Measurements from ENCODE around the gene SYNE4. TPM values are rescaled to one million over a fixed set of nuclear protein-coding genes. Genes with fewer than 3 reads are reported as not detected.
A peak's percentile ranks its signal among the peaks of the same experiment; 100 is the strongest.

The SYNE4 gene
- total RNA-seq, 1 experiment from 2014 or later = 0.14 TPM

- Mint-ChIP-seq H3K4me1 (ENCODE audit: insufficient read depth, unreplicated experiment) (peaks cover 10% of the 10 kb centered on the region), H3K9me3 (ENCODE audit: unreplicated experiment) (no peaks in the 10 kb centered on the region), H3K4me3 (ENCODE audit: unreplicated experiment) (no peak overlapping the region), H3K27ac (ENCODE audit: low read depth, unreplicated experiment) (no peak overlapping the region), H3K27me3 (ENCODE audit: insufficient read depth, unreplicated experiment) (no peaks in the 10 kb centered on the region), H3K36me3 (ENCODE audit: insufficient read depth, unreplicated experiment) (peaks cover 1% of the 10 kb centered on the region)
- no peak for DNase-seq (ENCODE audit: unreplicated experiment)
- ChIA-PET CTCF (no interaction called here), POLR2A (no interaction called here)
- TF ChIP-seq CTCF (IDR thresholded peaks at IDR 0.05; ENCODE audit: unreplicated experiment) = no peak
- BruUV-seq (replicated peaks) = no TSS peak
- intact Hi-C loops (cut with micrococcal nuclease) = no loop called here
Measured at GRCh38 chr19:36006955-36007354, 1.7 kb downstream of the SYNE4 start.

- no peaks in the 10 kb centered on the region for H3K9me3 Mint-ChIP-seq (ENCODE audit: unreplicated experiment)
- TF ChIP-seq CTCF (IDR thresholded peaks at IDR 0.05; ENCODE audit: unreplicated experiment) = no peak
- H3K27me3 Mint-ChIP-seq (ENCODE audit: insufficient read depth, unreplicated experiment) = no peaks in the 10 kb centered on the region
- H3K4me3 Mint-ChIP-seq (ENCODE audit: unreplicated experiment) = no peak overlapping the region
- intact Hi-C loops (cut with micrococcal nuclease) = no loop called here
- H3K4me1 Mint-ChIP-seq (ENCODE audit: insufficient read depth, unreplicated experiment) = peaks cover 6% of the 10 kb centered on the region
- no TSS peak for BruUV-seq (replicated peaks)
- no peak overlapping the region for H3K27ac Mint-ChIP-seq (ENCODE audit: low read depth, unreplicated experiment)
- CTCF ChIA-PET = interaction anchor here (0.6 to 0.7 kb wide), 2 partner anchors 10 to 60 kb away, joined by 3 to 4 read pairs; no protein-coding TSS in a partner anchor
- peaks cover 21% of the 10 kb centered on the region for H3K36me3 Mint-ChIP-seq (ENCODE audit: insufficient read depth, unreplicated experiment)
- POLR2A ChIA-PET = interaction anchor here (0.6 to 1.5 kb wide), 2 partner anchors 11 to 390 kb away, joined by 3 to 5 read pairs; partner anchors contain the start of genes ALKBH6 and HAUS5
- DNase-seq (ENCODE audit: unreplicated experiment) = no peak
Measured at GRCh38 chr19:36003284-36003683, 5.3 kb downstream of the SYNE4 start.

GRCh38 chr19:36001605-36002004, 7.0 kb downstream of the SYNE4 start:
- no TSS peak for BruUV-seq (replicated peaks)
- Mint-ChIP-seq H3K4me3 (ENCODE audit: unreplicated experiment) (no peak overlapping the region), H3K27me3 (ENCODE audit: insufficient read depth, unreplicated experiment) (no peaks in the 10 kb centered on the region), H3K9me3 (ENCODE audit: unreplicated experiment) (no peaks in the 10 kb centered on the region), H3K27ac (ENCODE audit: low read depth, unreplicated experiment) (no peak overlapping the region), H3K4me1 (ENCODE audit: insufficient read depth, unreplicated experiment) (peaks cover 8% of the 10 kb centered on the region), H3K36me3 (ENCODE audit: insufficient read depth, unreplicated experiment) (peaks cover 29% of the 10 kb centered on the region)
- CTCF ChIA-PET = no interaction called here
- no peak for DNase-seq (ENCODE audit: unreplicated experiment)
- TF ChIP-seq CTCF (IDR thresholded peaks at IDR 0.05; ENCODE audit: unreplicated experiment) = no peak
- POLR2A ChIA-PET = no interaction called here
- intact Hi-C loops (cut with micrococcal nuclease) = no loop called here

- Mint-ChIP-seq H3K4me1 (ENCODE audit: insufficient read depth, unreplicated experiment) (peaks cover 21% of the 10 kb centered on the region), H3K36me3 (ENCODE audit: insufficient read depth, unreplicated experiment) (peaks cover 38% of the 10 kb centered on the region), H3K4me3 (ENCODE audit: unreplicated experiment) (peak overlapping the region; percentile 86), H3K9me3 (ENCODE audit: unreplicated experiment) (no peaks in the 10 kb centered on the region), H3K27ac (ENCODE audit: low read depth, unreplicated experiment) (no peak overlapping the region), H3K27me3 (ENCODE audit: insufficient read depth, unreplicated experiment) (no peaks in the 10 kb centered on the region)
- ChIA-PET POLR2A (interaction anchor here (1.7 to 2.4 kb wide), 2 partner anchors 12 to 17 kb away, joined by 10 to 12 read pairs; partner anchors contain the start of genes ALKBH6 and SYNE4), CTCF (interaction anchor here (0.7 to 1.6 kb wide), 4 partner anchors 9 to 182 kb away, joined by 3 to 4 read pairs (median 3); no protein-coding TSS in a partner anchor)
- intact Hi-C loops (cut with micrococcal nuclease) = no loop called here
- no peak for TF ChIP-seq CTCF (IDR thresholded peaks at IDR 0.05; ENCODE audit: unreplicated experiment)
- no TSS peak for BruUV-seq (replicated peaks)
- no peak for DNase-seq (ENCODE audit: unreplicated experiment)
Measured at GRCh38 chr19:35996777-35997176, 11.8 kb downstream of the SYNE4 start.
